Duodenal mucosa (tissue), 2 donors: ENCODE data around the gene SIGLECL1.
"Not testable (repeated sequence)": the region's sequence is repeated elsewhere in the genome, so short reads cannot be mapped to it uniquely, and the experiment has no call there.

Source experiments
- H3K27ac ChIP-seq: one replicate; pipeline ENCODE4 v1.7.0; 2013; ENCODE audit warnings: low read depth, low read length
- H3K27me3 ChIP-seq, 2 donors: one replicate each; pipeline ENCODE4 v1.7.0; 2013; ENCODE audit warnings: low read length in 2 of 2, control low read depth in 1 of 2; ENCODE audit not compliant: insufficient read depth in 2 of 2, control insufficient read depth in 1 of 2
- H3K36me3 ChIP-seq, 2 donors: one replicate each; pipeline ENCODE4 v1.7.0; 2013; ENCODE audit warnings: low read length in 2 of 2, control low read depth in 1 of 2; ENCODE audit not compliant: insufficient read depth in 2 of 2, control insufficient read depth in 1 of 2
- H3K4me1 ChIP-seq, 2 donors: one replicate each; pipeline ENCODE4 v1.7.0; 2013; ENCODE audit warnings: low read length in 2 of 2, control low read depth in 1 of 2; ENCODE audit not compliant: insufficient read depth in 2 of 2, control insufficient read depth in 1 of 2
- H3K4me3 ChIP-seq, 2 donors: one replicate each; pipeline ENCODE4 v1.7.0; 2013; ENCODE audit warnings: low read length in 2 of 2, low read depth in 1 of 2
- H3K9ac ChIP-seq, 2 donors: one replicate each; pipeline ENCODE4 v1.7.0; 2013; ENCODE audit warnings: low read length in 2 of 2, low read depth in 1 of 2
- H3K9me3 ChIP-seq, 2 donors: one replicate each; pipeline ENCODE4 v1.7.0; 2013; ENCODE audit warnings: low read length in 2 of 2, control low read depth in 1 of 2; ENCODE audit not compliant: control insufficient read depth in 1 of 2

Gene SIGLECL1

DNA sequence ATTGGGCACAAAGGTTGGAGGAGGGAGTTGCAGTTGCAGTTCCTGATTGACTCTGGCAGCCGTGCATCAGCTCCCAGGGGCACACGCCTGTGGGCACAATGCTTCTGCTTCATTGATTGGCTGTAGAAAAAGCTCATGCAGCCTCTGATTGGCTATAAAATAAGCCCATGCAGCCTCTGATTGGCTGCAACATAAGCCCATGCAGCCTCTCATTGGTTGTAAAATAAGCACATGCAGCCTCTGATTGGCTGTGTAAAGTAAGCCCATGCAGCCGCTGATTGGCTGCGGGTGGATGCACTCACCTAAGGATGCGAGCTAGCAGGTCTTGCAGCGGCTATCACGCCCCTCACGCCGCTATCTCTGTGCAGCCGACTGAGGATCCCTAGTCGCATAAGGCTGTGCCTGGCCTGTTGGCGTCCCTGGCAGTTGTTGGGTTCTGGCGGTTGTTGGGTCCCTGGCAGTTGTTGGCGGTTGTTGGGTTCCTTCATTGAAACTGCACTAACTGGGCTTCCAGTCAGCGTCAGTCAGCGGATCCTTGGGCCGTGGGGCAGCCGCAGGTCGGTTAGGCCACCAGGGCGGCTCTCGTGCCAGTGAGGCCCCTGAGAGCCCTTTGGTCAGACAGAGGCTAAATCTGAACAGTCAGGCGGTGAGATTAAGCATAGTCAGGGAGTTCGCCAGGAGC lies at the start of gene SIGLECL1:
SIGLECL1 (plus strand) TSS at position 295 of the 682 bp plus-strand sequence. CDS start 12,993 bp downstream, outside the sequence.
- H3K36me3 ChIP-seq = no peaks in the 10 kb centered on the region
- H3K27me3 ChIP-seq = no peaks in the 10 kb centered on the region
- H3K4me1 ChIP-seq = no peaks in the 10 kb centered on the region
- H3K9me3 ChIP-seq = no peaks in the 10 kb centered on the region
- no peak within 1 kb of the TSS for H3K27ac ChIP-seq
- no peak within 1 kb of the TSS for H3K9ac ChIP-seq
- no peak within 1 kb of the TSS for H3K4me3 ChIP-seq

DNA sequence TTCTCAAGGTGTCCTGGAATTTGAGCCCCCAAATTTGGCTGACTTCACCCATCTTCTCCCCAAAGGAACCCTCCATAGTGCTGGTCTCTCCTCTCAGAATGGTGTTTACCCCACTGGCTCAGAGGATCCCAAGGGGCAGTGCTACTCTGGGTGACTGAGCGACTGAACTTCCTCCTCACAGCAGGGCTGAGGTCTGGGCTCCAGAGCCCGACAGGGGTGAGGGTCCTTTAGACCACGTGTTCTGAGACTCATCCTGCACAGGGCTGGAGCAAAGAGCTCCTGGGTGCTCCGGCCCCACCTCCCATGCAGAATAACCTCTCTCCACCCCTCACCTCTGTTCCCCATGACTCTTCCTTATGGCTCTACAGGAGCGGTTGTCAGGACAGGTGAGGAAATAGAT lies 49.2 kb upstream of the SIGLECL1 start:
- no peak overlapping the region for H3K9ac ChIP-seq
- no peaks in the 10 kb centered on the region for H3K9me3 ChIP-seq
- no peaks in the 10 kb centered on the region for H3K36me3 ChIP-seq
- H3K4me1 ChIP-seq = no peaks in the 10 kb centered on the region
- no peak overlapping the region for H3K4me3 ChIP-seq
- H3K27ac ChIP-seq = no peak overlapping the region
- H3K27me3 ChIP-seq = no peaks in the 10 kb centered on the region

DNA sequence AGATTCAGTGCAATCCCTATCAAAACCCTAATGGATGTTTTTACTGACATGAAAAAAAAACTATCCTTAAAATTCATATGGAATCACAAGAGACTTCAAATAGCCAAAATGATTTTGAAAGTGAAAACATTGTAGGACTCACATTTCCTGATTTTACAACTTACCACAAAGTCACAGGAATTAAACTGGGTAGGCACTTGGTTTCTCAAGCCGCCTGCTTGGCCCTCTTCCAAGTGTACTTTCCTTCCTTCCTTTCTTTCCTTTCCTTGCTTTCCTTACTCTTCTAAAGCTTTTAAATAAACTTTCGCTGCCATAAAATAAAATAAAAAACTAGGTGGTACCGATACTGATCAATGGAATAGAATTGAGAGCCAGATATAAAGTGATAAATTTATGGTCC lies 47.0 kb upstream of the SIGLECL1 start:
- H3K9ac ChIP-seq = no peak overlapping the region

DNA sequence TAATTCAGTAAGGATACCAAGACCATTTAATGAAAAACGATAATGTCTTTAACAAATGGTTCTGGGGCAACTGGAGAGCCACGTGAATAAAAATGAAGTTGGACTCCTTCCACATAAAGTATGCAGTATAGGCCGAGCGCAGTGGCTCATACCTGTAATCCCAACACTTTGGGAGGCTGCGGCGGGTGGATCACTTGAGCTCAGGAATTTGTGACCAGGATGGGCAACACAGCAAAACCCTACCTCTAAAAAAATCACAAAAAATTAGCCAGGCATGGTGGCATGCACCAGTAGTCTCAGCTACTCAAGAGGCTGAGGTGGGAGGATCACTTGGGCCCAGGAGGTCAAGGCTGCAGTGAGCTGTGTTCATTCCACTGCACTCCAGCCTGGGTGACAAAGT lies 46.6 kb upstream of the SIGLECL1 start:
- H3K27ac ChIP-seq = no peak overlapping the region
- no peaks in the 10 kb centered on the region for H3K27me3 ChIP-seq
- no peaks in the 10 kb centered on the region for H3K4me1 ChIP-seq
- H3K36me3 ChIP-seq = no peaks in the 10 kb centered on the region
- H3K9ac ChIP-seq = no peak overlapping the region
- H3K4me3 ChIP-seq = no peak overlapping the region
- H3K9me3 ChIP-seq = no peaks in the 10 kb centered on the region

More for the DNA sequence above, 47.0 kb upstream of the SIGLECL1 start:
- no peak overlapping the region for H3K4me3 ChIP-seq
- H3K9me3 ChIP-seq = no peaks in the 10 kb centered on the region
- no peaks in the 10 kb centered on the region for H3K36me3 ChIP-seq
- no peaks in the 10 kb centered on the region for H3K4me1 ChIP-seq
- H3K27ac ChIP-seq = no peak overlapping the region
- H3K27me3 ChIP-seq = no peaks in the 10 kb centered on the region

DNA sequence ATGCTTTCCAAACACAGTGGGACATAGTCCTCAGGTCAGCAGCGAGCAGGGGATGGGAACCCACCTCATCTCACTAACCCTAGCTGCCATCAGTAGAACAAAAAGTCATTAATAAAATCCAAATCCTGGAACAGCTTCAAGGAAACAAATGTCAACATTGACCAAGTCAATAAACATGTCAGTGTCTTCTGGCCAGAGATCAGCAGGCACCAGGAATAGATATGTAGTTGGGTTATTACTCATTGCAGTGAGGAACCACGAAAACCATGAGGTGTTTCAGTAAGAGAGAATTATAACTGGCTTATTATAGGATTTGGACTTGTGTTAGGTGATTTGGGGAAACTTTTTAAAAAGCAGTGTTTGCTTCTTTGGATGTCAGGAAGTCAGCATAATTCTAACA lies 43.1 kb upstream of the SIGLECL1 start:
- Histone ChIP-seq H3K9ac (no peak overlapping the region), H3K4me3 (no peak overlapping the region), H3K27ac (no peak overlapping the region), H3K36me3 (no peaks in the 10 kb centered on the region), H3K9me3 (no peaks in the 10 kb centered on the region), H3K4me1 (no peaks in the 10 kb centered on the region), H3K27me3 (no peaks in the 10 kb centered on the region)

DNA sequence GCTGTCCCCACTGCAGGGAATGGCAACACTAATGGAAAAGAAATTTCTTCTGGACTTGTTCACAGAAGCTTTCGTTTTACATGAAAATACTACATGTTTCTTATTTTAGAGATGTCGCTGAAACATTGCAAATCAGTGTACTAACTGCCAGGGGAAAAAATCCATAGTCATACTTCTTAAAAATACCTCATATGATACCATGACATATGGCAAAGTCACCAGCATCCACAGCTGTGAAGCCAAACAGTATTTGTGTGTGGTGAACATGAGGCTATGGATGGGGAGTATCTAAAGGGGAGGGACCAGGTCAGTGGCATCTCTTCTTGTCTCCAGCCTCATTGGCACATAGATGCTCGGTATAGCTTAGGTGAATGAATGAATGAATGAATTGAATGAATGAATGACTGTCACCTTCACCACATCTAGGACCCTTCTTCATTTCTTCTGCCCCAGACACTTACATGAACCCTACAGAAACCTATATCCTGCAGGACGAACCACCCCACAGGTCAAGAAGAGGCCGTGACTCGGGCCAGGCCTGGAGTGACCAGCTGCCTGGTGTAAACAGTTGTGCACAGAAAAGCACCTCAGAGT lies 40.6 kb upstream of the SIGLECL1 start:
- H3K9ac ChIP-seq = no peak overlapping the region
- H3K27me3 ChIP-seq = no peaks in the 10 kb centered on the region

DNA sequence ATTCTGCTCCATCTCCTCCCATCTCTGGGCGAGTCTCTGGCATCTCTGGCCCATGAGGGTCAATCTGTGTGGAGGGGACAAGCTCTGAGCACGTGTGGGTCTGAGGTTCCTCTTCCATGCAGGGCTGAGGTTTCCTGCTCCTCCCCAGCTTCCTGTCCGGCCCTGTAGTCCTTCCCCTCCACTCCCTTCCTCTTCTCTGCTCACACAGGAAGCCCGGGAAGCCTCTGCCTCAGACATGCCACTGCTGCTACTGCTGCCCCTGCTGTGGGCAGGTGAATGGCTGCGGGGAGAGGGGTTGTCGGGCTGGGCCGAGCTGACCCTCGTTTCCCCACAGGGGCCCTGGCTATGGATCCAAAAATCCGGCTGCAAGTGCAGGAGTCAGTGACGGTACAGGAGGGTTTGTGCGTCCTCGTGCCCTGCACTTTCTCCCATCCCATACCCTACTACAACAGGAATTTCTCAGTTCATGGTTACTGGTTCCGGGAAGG lies 40.0 kb upstream of the SIGLECL1 start:
- not testable (repeated sequence) for H3K27me3 ChIP-seq, H3K36me3 ChIP-seq, H3K4me3 ChIP-seq, H3K4me1 ChIP-seq, H3K9me3 ChIP-seq, H3K27ac ChIP-seq, H3K9ac ChIP-seq

More for the DNA sequence above, 40.6 kb upstream of the SIGLECL1 start:
- Histone ChIP-seq H3K27ac (no peak overlapping the region), H3K9me3 (no peaks in the 10 kb centered on the region), H3K36me3 (no peaks in the 10 kb centered on the region), H3K4me3 (no peak overlapping the region), H3K4me1 (no peaks in the 10 kb centered on the region)

DNA sequence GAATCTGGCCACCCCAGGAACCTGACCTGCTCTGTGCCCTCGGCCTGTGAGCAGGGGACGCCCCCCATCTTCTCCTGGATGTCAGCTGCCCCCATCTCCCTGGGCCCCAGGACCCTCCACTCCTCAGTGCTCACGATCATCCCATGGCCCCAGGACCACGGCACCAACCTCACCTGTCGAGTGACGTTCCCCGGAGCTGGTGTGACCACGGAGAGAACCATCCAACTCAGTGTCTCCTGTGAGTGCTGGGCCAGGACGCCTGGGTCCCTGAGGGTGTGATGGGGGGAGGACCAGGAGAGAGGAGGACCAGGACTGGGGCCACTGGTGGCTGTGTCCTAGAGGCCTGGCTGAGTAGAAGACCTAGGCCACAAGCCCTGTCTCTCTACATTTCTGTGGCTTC lies 39.0 kb upstream of the SIGLECL1 start:
- Histone ChIP-seq H3K27me3 (no peaks in the 10 kb centered on the region), H3K27ac (no peak overlapping the region), H3K9ac (no peak overlapping the region), H3K4me3 (no peak overlapping the region), H3K4me1 (no peaks in the 10 kb centered on the region), H3K9me3 (no peaks in the 10 kb centered on the region), H3K36me3 (no peaks in the 10 kb centered on the region)

DNA sequence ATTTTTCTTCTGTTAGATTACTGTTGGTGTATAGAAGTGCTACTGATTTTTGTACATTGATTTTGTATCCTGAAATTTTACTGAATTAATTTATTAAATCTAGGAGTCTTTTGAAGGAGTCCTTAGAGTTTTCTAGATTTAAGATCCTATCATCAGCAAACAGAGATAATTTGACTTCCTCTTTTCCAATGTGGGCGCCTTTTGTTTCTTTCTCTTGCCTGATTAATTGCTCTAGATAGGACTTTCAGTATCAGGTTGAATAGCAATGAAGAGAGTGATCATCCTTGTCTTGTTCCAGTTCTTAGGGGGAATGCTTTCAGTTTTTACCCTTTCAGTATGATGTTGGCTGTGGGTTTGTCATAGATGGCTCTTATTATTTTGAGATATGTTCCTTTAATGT lies 31.6 kb upstream of the SIGLECL1 start:
- H3K4me3 ChIP-seq = no peak overlapping the region
- no peak overlapping the region for H3K9ac ChIP-seq
- no peaks in the 10 kb centered on the region for H3K9me3 ChIP-seq
- H3K36me3 ChIP-seq = no peaks in the 10 kb centered on the region
- no peak overlapping the region for H3K27ac ChIP-seq
- no peaks in the 10 kb centered on the region for H3K27me3 ChIP-seq
- no peaks in the 10 kb centered on the region for H3K4me1 ChIP-seq

DNA sequence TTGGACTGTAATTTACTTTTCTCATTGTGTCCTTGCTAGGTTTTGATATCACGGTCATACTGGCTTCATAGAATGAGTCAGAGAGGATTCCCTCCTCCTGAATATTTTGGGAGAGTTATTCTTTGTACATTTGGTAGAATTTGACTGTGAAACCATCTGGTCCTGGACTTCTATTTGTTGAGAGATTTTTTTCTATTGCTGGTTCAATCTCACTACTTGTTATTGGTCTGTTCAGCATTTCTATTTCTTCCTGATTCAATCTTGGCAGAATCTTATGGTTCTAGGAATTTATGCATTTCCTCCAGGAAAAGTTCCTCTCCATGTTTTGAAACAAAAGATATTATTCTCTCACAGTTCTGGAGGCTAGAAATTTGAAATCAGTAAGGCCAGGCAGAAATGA lies 30.9 kb upstream of the SIGLECL1 start:
- Histone ChIP-seq H3K36me3 (no peaks in the 10 kb centered on the region), H3K4me1 (no peaks in the 10 kb centered on the region), H3K4me3 (no peak overlapping the region), H3K27ac (no peak overlapping the region), H3K9ac (no peak overlapping the region), H3K27me3 (no peaks in the 10 kb centered on the region), H3K9me3 (no peaks in the 10 kb centered on the region)
